ENCODE measurements around the gene RMRP. TPM values are rescaled to one million over a fixed set of nuclear protein-coding genes. Genes with fewer than 3 reads are reported as not detected.

RMRP gene
- total RNA-seq, 4 donors from 2014 or later: 1,115 to 7,222 (median 2,718) TPM

DNA sequence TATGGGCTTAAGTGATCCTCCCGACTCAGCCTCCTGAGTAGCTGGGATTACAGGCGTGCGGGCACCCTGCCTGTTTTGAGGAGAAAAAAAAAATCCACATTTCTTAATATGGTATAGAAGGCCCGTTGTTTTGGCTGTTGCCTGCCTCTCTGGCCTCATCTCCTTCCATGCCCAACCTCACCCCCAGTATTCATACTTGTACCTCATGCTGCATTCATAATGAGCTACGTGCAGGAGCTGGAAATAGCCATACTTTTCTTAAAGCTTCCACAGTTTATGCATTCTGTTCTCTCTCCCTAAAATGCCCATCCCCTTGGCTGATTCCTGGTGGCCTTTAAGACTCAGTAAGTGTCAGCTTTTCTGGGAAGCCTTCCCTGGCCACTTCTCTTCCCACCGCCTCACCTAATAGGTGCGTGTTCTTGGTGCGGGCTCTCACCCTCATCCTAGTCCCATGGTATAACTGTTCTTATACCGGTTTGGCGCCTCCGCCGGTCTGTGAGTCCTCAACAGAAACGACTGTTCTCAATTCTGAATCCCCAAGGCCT, 34.0 kb upstream of the RMRP start:
- DNase-seq: no peak
- Histone ChIP-seq H3K9me3 (no peaks in the 10 kb centered on the region), H3K27ac (peak overlapping the region; percentile 85 to 95 (median 92)), H3K36me3 (no peaks in the 10 kb centered on the region), H3K4me1 (peaks cover 0 to 23% (median 20%) of the 10 kb centered on the region in 4 donors), H3K27me3 (no peaks in the 10 kb centered on the region), H3K4me3 (peak overlapping the region in 1 of 4 donors; percentile 52)
- TF ChIP-seq CTCF (IDR thresholded peaks at IDR 0.05): no peak
- TF ChIP-seq EP300 (IDR thresholded peaks at IDR 0.05; ENCODE audit: low read depth): peak; percentile 29
- peak in 2 of 3 donors; percentile 28 to 35 for TF ChIP-seq POLR2AphosphoS5 (IDR thresholded peaks at IDR 0.05)
- in situ Hi-C loops (cut with MboI; ENCODE audit: low pct_ligation_motif_present in 1 of 4, low pct_unique_long_range_greater_than_20kb in 1 of 4, low sequenced_read_pairs in 3 of 4) (loop anchor here in 1 of 4 donors (25.0 kb wide), 1 partner anchor 705 kb away; the partner anchor contains the start of gene DNAJB5), intact Hi-C loops (cut with DNase I; ENCODE audit: low total_unique reads) (no loop called here)
- 75 to 84% methylated on average over 8 to 13 of the region's 13 CpGs for WGBS, 2 donors (ENCODE audit: low coverage in 1 of 2)

GRCh38 chr9:35691334-35691650, 33.5 kb upstream of the RMRP start:
- H3K36me3 ChIP-seq: no peaks in the 10 kb centered on the region
- no peak for DNase-seq
- peak overlapping the region; percentile 85 to 95 (median 92) for H3K27ac ChIP-seq
- H3K27me3 ChIP-seq: no peaks in the 10 kb centered on the region
- H3K4me1 ChIP-seq: peaks cover 0 to 18% (median 16%) of the 10 kb centered on the region in 4 donors
- intact Hi-C loops (cut with DNase I; ENCODE audit: low total_unique reads): no loop called here
- H3K4me3 ChIP-seq: peak overlapping the region; percentile 52 to 75 (median 64)
- in situ Hi-C loops (cut with MboI; ENCODE audit: low pct_ligation_motif_present in 1 of 4, low pct_unique_long_range_greater_than_20kb in 1 of 4, low sequenced_read_pairs in 3 of 4): loop anchor here in 1 of 4 donors (25.0 kb wide), 1 partner anchor 704 kb away; the partner anchor contains the start of gene DNAJB5
- no peaks in the 10 kb centered on the region for H3K9me3 ChIP-seq
- TF ChIP-seq CTCF (IDR thresholded peaks at IDR 0.05): no peak
- no peak for TF ChIP-seq POLR2A (IDR thresholded peaks at IDR 0.05)
- TF ChIP-seq POLR2AphosphoS5 (IDR thresholded peaks at IDR 0.05): no peak
- no peak for TF ChIP-seq EP300 (IDR thresholded peaks at IDR 0.05; ENCODE audit: low read depth)
- 20 to 24% methylated on average over 1 to 10 of the region's 10 CpGs for WGBS, 2 donors (ENCODE audit: low coverage in 1 of 2)

GRCh38 chr9:35690614-35691333, 33.0 kb upstream of the RMRP start:
- Histone ChIP-seq H3K4me1 (peaks cover 0 to 16% (median 11%) of the 10 kb centered on the region in 4 donors), H3K27ac (peak overlapping the region; percentile 85 to 95 (median 92)), H3K36me3 (no peaks in the 10 kb centered on the region), H3K27me3 (no peaks in the 10 kb centered on the region), H3K4me3 (peak overlapping the region; percentile 52 to 75 (median 64)), H3K9me3 (no peaks in the 10 kb centered on the region)
- DNase-seq: peak; percentile 79
- in situ Hi-C loops (cut with MboI; ENCODE audit: low pct_ligation_motif_present in 1 of 4, low pct_unique_long_range_greater_than_20kb in 1 of 4, low sequenced_read_pairs in 3 of 4) (loop anchor here in 1 of 4 donors (25.0 kb wide), 1 partner anchor 703 kb away; the partner anchor contains the start of gene DNAJB5), intact Hi-C loops (cut with DNase I; ENCODE audit: low total_unique reads) (no loop called here)
- TF ChIP-seq EP300 (IDR thresholded peaks at IDR 0.05; ENCODE audit: low read depth) (no peak), POLR2AphosphoS5 (IDR thresholded peaks at IDR 0.05) (peak; percentile 38 to 64 (median 38)), POLR2A (IDR thresholded peaks at IDR 0.05) (peak; percentile 54)
- WGBS, 2 donors (ENCODE audit: low coverage in 1 of 2): 1 to 3% methylated on average over 7 to 48 of the region's 61 CpGs

DNA sequence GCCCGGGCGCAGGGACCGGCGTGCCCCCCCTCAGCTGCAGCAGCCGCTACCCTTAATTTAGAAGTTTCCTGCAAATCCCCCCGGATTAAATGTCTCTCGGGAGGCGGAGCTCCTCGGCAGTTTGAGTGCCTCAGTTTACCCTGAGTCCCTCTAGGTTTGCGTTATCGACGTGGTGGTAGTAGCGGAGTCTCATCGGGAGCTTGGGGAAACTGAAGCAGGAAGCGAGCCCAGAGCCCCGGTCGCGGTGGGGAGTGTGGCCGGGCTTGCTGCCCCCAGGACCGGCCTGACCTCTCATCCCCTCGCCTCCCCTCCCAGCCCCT, 32.4 kb upstream of the RMRP start:
- peaks cover 0 to 3% (median 0%) of the 10 kb centered on the region in 4 donors for H3K36me3 ChIP-seq
- peak overlapping the region; percentile 52 to 75 (median 64) for H3K4me3 ChIP-seq
- TF ChIP-seq POLR2A (IDR thresholded peaks at IDR 0.05) (no peak), EP300 (IDR thresholded peaks at IDR 0.05; ENCODE audit: low read depth) (no peak), POLR2AphosphoS5 (IDR thresholded peaks at IDR 0.05) (no peak), CTCF (IDR thresholded peaks at IDR 0.05) (no peak)
- 1% methylated on average over 21 of the region's 21 CpGs; no CpG with 5 or more reads in 1 of the 2 donors for WGBS, 2 donors (ENCODE audit: low coverage in 1 of 2)
- intact Hi-C loops (cut with DNase I; ENCODE audit: low total_unique reads): no loop called here
- in situ Hi-C loops (cut with MboI; ENCODE audit: low pct_ligation_motif_present in 1 of 4, low pct_unique_long_range_greater_than_20kb in 1 of 4, low sequenced_read_pairs in 3 of 4): loop anchor here in 1 of 4 donors (25.0 kb wide), 1 partner anchor 703 kb away; the partner anchor contains the start of gene DNAJB5
- H3K9me3 ChIP-seq: no peaks in the 10 kb centered on the region
- peak overlapping the region; percentile 85 to 95 (median 92) for H3K27ac ChIP-seq
- no peak for DNase-seq
- H3K27me3 ChIP-seq: no peaks in the 10 kb centered on the region
- H3K4me1 ChIP-seq: peaks cover 0 to 16% (median 8%) of the 10 kb centered on the region in 4 donors

All from transverse colon (tissue), 4 donors.